Right renal cortex interstitium (tissue), 3 donors: ENCODE measurements around the gene AHNAK. TPM values are rescaled to one million over a fixed set of nuclear protein-coding genes. Genes with fewer than 3 reads are reported as not detected.
"Not testable (repeated sequence)": the region's sequence is repeated elsewhere in the genome, so short reads cannot be mapped to it uniquely, and the experiment has no call there.

ENCODE experiments used
- DNase-seq, 3 donors: peaks; one replicate each; pipeline ENCODE4 v3.0.0-alpha.2; 2013; ENCODE audit warnings: low read depth in 3 of 3, low spot score in 2 of 3
- polyA plus RNA-seq, 3 donors: library from polyadenylated mRNA; unstranded; fragments of 120-200 nt; gene quantifications; one replicate each; pipeline ENCODE4 v1.2.1, GENCODE V29; 2013; ENCODE audit not compliant: insufficient read length in 3 of 3

The AHNAK gene
- polyA plus RNA-seq, 3 donors = 204 to 222 (median 220) TPM

DNA sequence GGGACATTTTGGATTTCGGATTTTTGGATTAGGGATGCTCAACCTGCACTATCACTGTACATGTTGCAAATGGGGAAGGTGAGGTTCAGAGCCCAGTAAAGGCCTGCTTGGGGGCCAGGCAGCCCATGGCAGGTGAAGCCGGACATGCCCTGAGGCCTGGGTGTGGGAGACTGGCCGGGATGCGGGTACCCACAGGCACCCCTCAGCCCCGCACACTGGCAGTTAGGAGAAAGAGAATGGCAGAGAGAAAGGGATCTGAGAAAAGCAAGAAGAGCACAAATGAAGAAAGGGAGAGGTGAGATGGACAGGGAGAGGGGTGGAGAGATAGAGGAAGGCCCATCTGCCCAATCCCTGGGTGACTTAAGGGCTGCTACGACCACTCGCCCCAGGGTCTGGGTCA lies 75.0 kb downstream of the AHNAK start:
- DNase-seq = no peak

DNA sequence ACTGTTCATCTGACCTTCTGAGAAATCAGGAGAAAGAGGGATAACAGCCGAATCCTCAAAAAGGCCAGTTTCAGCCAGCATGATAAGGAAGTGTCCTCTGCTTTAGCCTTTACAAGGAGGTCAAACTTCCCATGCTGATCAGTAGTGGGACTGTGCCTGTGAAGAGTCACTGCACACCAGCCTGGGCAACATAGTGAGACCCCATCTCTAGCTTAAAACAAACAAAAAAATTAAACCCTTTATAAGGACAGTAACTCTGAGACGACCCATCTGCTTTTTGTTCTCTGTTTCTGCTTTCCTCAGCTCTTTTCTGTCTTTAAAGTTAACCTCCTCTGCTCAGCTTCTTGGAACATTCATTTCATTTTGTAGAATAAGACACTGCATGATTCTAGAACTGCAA lies 78.0 kb downstream of the AHNAK start:
- no peak for DNase-seq

DNA sequence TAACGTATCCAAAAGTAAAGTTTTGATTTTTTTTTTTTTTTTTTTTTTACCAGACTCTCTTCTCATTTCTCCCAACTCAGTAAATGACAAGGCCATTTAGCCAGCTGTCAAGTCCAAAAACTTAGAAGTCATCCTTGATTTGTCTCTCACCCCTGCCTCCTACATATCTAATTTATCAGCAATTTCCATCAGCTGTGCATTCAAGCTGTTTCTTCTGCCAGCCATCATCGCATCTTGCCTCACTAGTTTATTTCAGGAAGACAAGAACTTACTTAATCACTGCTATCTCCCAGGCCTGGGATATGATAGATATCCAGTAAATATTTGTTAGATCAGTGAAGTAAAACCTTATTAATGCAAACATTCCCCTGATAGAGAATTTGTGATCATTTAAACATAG lies 80.2 kb downstream of the AHNAK start:
- DNase-seq = no peak

DNA sequence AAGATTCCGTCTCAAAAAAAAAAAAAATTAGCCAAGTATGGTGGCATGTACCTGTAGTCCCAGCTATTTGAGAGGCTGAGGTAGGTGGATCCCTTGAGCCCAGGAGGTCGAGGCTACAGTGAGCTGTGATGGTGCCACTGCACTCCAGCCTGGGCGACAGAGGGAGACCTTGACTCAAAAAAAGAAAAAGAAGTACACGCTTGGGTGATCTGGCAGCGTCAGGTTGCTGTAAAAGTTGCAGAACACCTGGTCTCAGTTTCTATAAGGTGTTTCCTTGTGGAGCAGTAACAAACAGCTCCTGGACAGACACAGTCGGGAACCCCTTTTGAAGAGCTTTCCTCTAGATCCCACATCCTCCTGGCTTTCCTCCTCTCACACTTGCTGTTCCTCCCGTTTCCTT lies 82.0 kb downstream of the AHNAK start:
- no peak for DNase-seq

DNA sequence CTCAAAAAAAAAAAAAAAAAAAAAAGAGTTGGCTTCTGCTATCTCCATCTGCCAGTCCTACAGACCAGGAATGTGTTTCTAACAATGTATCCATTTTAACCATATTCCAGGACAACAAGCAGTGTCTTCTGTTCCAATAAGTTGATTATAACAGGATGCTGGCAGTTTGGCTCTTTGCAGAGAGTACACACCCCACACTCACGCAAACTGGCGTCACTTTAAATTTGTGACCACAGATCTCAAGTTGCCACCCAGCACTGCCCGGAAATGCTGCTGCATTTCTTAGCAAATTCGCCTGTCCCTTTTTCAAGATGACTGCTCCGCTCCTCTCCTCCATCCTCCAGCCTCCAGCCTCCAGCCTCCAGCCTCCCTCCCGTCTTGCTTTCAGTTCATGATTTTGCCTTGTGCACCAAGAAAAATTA lies 83.5 kb downstream of the AHNAK start:
- DNase-seq = no peak

DNA sequence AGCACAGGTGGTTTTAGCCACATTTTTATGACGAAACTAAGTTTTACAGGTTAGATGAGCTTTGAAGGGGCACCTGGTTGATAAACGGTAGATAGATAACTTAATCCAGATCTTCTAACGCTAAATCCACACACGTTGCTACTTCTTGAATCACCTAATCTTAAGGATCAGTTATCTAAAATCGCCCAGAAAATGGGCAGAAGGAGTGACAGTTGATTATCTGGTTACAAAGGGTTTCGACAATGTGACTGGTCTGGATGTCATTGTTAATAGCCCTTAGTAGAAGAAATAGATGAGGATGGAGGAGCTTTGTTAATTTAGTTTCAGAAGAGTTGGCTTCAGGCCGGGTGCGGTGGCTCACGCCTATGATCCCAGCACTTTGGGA lies 84.1 kb downstream of the AHNAK start:
- no peak for DNase-seq

DNA sequence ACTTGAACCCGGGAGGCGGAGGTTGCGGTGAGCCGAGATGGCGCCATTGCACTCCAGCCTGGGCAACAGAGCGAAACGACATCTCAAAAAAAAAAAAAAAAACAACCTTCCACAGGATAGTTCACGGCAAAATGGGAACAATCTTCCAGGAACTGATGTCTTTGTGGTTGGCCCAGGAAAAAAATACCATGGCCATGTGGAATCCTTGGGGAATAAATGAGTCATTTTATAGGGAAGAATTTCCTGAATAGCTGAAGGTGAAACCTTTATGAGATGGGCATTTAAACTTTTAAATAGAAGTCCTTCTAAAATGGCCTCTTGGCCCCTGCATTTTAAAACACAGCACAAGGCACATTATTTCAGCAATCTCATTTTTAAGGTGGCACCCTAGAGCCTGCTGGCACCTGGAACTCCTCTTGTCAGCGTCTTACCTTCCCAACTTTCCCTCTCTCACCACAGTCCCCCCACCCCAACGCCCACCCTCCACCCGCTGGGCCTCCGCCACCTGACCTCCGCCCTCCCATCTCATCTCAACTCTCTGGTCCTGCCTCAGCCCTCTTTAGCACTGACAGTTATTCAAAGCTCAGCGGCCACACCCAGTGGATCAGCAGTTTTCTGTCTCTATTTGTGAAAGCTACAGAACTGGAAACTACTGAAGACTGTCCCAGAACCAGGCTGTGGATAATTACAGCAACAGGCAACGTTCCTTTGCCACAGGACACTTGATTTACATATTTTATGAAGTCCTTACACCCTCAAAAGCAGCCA lies 84.7 kb downstream of the AHNAK start:
- no peak for DNase-seq

DNA sequence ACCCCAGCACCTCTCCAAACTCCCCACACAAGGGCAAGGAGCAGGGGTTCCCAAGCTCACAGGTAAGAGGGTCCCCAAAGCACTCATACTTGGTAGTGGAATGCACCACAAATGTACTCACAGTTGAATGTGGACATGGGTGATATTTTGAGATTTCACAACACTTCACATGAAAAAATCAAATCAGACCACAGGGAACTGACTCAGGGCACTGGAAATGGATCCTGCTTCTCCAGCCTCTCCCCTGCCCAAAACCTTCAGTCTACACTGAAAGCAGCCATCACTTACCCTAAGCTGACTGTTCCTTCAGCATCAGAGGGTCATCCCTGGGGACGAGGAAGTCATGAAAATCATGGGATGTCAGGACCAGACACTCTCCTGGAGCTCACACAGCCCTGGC lies 87.5 kb downstream of the AHNAK start:
- no peak for DNase-seq

DNA sequence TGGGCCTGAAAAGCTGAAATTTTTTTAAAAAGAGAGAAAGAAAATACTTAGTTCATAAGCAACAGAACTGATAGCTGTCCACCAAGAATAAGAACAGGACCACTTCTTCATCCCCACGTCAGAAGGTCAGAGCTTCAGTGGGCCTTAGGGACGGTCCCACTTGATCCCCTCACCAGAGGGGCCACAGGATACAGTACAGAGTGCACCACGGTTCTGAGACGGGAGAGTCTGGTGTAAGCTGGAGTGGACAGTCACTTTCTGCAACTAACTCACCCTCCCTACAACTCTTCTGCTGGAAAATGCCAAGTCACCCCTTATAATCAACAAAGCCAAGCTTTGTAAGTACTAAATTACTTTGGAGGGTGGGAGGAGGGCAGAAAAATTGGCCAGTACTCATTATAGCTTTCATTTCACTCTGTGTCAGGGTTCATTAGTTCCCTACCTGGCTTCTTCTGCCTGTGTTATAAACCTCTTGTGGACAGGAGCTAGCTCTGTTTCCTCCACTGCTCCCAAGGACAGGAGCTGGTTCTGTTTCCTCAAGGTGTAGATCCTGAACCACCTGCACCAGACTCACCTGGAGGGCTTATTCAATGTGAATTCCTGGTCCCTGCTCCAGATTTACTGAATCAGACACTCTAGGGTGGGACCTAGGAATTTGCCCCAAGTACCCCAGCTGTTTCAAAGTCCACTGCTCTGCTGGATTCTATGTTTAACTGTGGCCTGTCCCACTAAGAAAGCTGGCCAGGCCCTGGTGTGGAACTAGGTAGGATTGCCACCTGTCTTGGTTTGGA lies 88.2 kb downstream of the AHNAK start:
- no peak for DNase-seq

DNA sequence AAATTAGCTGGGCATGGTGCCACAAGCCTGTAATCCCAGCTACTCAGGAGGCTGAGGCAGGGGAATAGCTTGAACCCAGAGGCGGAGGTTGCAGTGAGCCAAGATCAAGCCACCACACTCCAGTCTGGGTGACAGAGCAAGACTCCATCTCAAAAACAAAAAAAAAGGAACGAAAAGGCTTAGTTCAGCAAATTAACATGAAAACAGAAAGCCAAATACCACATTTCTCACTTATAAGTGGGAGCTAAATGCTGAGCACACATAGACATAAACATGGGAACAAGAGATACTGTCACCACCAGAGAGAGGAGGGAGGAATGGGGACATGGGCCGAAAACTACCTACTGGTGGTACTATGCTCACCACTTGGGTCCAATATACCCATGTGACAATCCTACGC lies 89.1 kb downstream of the AHNAK start:
- no peak for DNase-seq

DNA sequence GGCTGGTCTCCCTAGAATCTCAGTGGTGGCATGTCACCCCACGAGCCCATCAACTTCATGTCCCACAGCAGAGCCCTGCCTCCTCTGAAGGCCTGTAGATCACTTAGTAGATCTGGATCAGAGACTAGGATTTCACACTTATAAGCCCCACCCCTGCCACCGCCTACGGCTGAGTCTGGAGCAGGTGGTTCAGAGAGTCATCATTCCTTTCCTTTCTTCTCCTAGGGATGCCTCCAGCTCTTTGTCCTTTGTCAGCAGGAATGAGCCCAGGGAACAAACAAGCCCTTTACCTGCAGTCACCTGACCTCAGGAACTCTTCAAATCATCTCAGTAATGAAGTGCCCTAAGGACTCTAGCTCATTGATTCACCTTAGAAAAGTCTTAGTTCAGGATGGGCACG lies 90.0 kb downstream of the AHNAK start:
- no peak for DNase-seq

DNA sequence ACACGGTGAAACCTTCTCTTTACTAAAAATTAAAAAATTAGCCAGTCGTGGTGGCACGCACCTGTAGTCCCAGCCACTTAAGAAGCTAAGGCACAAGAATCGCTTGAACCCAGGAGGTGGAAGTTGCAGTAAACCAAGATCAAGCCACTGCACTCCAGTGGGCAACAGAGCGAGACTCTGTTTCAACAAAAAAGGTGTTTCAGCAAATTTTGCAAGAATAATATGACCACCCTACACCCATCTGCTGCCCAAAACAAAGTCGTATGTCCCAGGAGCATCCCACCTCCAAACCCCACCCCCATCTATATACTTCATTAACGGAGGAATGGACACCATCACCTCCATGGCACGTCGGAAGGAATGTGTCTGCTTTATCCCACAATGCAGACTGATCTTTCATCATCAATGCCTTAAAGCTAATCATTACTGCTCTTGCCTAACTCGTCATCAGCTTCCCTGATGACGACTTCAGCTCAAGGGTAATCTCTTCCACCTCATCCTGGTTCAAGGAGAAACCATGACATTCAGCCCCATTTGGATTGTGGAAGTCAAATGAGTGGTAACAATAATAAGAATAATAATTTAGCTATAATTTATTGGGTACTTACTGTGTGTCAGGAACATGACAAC lies 93.7 kb downstream of the AHNAK start:
- no peak for DNase-seq

DNA sequence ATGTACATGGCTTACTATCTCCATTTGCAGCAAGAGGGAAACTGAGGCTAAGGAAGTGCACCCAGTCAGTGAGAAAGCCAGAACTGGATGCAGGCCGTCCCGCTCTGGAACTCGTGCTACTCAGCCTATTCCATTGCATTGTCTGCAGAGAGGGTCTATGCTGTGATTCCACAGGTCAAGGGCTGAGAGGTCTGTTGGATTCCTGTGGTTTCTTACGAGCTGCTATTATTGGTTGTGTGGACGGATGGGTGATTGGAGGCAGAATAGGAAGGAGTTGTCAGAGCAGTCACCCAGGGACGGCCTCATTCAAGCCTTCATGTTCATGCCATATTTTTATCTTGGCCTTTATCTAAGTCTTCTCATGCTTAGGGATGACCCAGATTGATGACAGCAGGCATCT lies 94.3 kb downstream of the AHNAK start:
- DNase-seq = no peak

DNA sequence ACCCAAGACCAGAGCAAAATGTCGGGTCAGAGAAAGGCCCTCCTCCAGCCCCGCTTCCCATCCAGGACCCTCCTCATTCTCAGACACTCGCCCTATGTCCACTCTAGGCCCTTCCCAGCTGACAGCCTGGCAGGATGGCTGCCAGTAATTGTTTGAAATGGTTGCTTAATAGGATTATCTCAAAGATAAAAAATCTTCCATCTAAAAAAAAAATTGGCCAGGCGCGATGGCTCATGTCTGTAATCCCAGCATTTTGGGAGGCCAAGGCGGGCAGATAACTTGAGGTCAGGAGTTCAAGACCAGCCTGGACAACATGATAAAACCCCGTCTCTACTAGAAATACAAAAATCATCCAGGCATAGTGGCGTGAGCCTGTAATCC lies 95.4 kb downstream of the AHNAK start:
- no peak for DNase-seq

DNA sequence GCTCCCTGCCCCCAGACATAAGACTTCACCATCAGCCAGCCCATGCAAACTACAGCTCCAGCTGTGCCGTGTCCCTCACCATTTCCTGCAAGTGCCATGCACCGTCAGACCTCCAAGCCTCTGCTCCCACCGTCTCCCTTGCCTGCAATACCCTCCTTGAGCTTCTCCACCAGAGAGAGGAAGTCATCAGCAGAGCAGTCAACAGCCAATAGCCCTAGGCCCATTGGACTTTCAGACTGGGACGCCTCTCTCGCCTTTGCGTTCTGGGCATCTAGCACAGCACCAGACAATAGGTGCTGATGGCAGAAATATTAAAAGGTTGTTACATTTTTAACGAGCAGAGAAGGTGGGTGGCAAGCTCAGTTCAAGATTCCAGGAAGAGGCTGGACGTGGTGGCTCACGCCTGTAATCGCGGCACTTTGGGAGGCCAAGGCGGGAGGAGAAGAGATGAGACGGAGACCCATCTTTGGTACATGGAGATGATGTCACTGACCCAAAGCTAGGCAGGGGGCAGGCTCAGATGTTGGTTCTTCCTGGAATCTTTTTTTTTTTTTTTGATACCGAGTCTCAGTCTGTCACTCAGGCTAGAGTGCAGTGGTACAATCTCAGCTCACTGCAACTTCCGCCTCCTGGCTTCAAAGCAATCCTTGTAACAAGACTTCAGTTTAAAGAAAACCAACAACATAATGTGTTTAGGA lies 95.9 kb downstream of the AHNAK start:
- no peak for DNase-seq

DNA sequence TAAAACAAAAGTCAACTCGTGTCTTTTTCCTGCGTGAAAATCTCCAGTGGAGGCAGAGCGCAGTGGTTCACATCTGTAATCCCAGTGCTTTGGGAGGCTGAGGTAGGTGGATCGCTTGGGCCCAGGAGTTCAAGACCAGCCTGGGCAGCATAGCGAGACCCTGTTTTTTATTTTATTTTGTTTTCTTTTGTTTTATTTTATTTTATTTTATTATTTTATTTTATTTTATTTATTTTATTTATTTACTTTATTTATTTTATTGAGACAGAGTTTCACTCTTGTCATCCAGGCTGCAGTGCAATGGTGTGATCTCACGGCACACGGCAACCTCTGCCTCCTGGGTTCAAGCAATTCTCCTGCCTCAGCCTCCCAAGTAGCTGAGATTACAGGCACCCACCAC lies 96.7 kb downstream of the AHNAK start:
- not testable (repeated sequence) for DNase-seq

DNA sequence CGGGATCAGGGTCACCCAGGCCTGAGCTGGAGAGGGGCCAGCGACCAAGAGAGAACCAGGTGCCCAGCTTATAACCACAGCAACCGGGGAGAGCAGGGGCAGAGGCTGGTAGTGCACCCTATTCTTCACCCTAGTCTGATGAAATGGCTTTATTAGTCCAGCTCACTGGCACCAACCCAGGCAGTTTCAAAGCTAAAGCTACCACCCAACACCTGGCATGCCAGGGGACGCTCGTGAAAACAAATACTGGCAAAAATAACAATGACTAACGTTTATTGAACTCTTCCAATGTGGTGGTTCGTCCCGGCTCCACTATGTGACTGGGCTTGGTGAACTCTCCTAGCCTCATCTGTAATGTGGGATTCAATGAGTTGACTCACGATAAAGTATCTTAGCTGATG lies 97.2 kb downstream of the AHNAK start:
- DNase-seq = no peak

DNA sequence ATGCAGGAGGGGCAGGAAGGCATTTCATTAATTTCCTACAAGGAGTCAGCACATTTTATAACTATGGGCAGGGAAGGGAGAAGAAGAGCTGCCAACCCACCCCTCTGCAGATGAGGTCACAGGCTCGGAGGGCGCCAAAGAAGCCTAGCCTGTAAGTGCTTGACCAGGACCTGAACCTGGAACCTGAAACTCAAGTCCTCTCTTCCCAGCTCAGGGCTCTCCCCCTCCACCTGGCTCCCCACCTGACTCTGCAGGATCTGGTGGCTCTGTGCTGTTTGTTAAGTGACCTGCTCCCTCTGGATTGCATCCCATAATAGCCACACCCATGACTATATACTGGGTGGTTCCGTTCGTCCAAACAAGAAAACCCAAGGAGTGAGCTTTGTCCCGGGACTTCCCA lies 100.5 kb downstream of the AHNAK start:
- no peak for DNase-seq

DNA sequence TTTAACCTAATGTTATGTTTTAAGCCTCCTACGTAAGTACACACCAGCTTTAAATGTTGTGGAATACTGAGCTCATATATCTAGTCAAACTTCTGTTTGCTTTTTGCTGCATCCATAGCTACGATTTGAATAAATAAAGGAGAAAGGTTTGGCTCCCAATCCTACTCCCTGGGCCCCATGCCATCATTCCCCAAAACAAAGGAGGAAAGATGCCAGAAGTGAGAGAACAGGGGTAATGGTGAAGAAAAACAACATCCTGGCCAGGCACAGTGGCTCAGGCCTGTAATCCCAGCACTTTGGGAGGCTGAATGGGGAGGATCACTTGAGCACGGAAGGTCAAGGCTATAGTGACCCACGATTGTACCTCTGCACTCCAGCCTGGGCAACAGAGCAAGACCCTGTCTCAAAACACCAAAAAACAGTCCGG lies 101.3 kb downstream of the AHNAK start:
- no peak for DNase-seq

DNA sequence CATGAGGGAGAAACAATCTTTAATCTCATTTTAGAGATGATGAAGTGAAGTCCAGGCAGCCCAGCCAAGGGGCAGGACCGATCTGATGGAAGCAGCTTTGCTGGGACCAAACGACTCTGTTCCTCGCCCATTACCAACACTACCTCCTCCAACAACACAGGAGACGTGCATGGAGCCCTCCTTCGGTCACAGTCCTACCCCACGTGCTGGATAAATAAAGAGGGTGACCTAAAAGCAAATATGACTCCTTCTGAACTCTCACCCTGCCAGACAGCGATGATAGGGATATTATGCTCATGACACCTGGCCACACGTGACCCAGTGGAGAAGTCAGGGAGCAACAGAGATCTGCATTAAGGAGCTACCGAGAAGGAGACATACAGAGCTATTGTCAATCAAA lies 101.8 kb downstream of the AHNAK start:
- no peak for DNase-seq

DNA sequence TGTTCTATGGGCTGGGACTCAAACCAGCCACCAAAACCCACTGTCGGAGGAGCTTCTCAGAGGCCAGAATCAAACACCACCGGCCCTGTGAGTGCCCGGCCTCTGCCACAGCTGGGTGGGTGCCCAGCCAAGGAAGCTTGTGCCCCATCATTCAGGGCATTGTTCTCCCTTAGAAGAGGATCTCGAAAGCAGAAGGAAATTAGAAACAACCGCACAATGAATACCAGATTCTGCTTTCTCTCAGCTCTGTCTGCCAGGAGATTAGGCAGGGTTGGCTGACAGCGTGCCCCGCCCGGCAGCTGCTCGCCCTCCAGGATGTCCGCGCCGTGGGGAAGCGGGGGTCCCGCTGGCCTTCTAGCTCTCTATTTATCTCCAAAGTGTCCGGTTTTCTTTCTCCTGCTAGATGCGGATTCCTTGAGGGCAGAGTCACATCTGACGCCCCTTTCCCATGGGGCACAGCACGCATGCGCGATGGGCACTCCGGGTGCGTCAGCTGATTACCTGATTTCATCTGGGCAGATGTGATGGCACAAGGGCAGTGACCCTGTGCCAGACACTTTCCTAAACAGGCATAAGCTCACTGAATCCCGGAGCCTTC lies 102.3 kb downstream of the AHNAK start:
- DNase-seq = no peak
